Activated CD8-positive, alpha-beta memory T cell treated with anti-CD3 and anti-CD28 coated beads for 24 hours (primary cell): ENCODE data around the gene KBTBD6.
"Not testable (repeated sequence)": the region's sequence is repeated elsewhere in the genome, so short reads cannot be mapped to it uniquely, and the experiment has no call there.

Experiments
- DNase-seq: peaks from one replicate; pipeline ENCODE4 v3.0.0-alpha.2; 2020

Gene KBTBD6, protein sequence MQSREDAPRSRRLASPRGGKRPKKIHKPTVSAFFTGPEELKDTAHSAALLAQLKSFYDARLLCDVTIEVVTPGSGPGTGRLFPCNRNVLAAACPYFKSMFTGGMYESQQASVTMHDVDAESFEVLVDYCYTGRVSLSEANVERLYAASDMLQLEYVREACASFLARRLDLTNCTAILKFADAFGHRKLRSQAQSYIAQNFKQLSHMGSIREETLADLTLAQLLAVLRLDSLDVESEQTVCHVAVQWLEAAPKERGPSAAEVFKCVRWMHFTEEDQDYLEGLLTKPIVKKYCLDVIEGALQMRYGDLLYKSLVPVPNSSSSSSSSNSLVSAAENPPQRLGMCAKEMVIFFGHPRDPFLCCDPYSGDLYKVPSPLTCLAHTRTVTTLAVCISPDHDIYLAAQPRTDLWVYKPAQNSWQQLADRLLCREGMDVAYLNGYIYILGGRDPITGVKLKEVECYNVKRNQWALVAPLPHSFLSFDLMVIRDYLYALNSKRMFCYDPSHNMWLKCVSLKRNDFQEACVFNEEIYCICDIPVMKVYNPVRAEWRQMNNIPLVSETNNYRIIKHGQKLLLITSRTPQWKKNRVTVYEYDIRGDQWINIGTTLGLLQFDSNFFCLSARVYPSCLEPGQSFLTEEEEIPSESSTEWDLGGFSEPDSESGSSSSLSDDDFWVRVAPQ

DNA sequence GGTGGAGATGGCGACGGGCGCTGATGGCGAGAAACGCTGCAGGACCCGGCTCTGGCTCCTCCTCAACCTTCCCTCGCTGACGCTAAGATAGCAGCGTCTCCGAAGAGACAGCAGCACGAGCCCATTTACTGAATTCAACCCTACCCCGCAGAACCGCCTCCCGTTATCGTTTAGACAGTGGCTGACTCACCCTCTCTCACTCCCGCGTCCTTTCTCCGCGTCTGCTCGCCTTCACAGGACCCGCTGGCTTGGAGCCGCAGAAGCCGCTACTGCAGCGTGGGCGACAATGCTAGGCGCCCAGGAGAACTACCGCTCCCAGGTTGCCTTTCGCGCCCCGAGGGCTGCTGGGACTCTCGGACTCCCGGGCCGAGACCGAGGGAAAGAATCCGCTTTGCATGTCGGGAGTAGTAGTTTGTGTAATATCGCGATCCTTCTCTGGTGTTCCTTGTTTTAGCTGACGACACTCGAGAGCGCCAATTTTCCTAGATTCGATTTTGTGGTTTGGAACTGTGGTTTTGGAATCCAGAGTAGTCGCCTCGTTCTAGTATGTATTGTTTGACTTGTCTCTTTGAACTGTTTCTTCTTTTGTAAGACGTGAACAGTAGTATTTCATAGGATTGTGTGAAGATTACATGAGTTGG, at the start of gene KBTBD6:
Gene KBTBD6, minus strand, starts transcription at position 291 of the 641 bp plus-strand sequence. CDS start 291 bp downstream, outside the sequence.
- DNase-seq = peak; percentile 95

DNA sequence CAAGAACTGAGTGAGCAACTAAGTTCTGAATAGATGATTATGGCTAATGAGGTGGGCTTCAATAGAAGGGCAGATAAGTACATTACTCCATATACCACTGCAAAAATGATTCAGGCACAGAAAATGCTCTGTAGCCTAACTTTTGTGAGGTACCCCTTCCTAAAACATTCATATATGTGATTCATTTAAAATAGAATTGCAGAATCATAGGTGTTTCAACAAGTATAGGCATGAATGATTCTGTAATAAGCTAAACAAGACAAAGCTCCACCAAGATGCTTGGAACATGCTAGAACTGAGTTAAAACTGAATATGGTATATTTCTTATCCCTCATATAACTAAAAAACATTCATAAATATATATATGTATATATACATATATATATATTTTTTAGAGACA, 49.6 kb upstream of the KBTBD6 start:
- DNase-seq = no peak

DNA sequence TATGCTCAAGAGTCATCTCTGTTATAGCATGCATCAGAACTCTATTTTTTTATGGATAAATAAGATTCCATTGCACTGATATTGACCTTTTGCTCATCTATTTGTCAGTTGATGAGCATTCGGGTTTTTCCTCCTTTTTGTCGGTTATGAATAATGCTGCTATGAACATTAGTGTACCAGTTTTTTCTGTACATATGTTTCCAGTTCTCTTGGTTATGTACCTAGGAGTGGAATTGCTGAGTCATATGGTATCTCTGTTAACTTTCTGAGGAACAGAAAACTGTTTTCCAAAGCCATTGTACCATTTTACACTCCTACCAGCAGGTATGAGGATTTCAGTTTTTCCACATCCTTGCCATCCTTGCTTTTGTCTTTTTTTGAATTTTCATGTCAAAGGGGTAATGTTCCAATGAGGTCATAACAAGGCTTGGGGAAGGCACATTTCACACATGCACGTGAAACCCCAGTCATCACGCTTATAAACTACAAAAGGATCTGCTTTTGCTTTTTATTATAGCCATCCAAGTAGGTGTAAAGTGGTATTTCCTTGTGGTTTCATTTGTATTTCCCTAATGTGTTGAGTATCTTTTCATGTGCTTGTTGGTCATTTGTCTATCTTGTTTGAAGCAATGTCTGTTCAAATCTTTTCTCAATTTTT, 47.1 kb upstream of the KBTBD6 start:
- DNase-seq = no peak

DNA sequence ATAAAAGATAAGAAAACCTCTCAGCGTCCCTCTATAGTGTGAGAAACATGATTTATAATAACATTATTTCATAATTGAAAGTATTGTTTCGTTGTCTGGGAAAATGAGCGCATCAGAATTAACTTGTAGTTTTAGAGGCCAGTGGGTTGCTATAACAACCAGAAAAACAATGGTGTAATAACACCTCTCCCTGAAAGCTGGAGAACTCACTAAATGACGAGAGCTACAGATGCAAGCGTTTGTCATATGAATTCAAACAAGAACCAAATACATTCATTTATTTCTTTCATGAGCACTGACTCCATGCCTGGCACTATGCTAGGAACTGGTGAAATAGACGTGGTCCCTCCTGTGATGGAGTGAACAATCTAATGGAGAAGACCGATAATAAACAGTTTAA, 45.4 kb upstream of the KBTBD6 start:
- no peak for DNase-seq

DNA sequence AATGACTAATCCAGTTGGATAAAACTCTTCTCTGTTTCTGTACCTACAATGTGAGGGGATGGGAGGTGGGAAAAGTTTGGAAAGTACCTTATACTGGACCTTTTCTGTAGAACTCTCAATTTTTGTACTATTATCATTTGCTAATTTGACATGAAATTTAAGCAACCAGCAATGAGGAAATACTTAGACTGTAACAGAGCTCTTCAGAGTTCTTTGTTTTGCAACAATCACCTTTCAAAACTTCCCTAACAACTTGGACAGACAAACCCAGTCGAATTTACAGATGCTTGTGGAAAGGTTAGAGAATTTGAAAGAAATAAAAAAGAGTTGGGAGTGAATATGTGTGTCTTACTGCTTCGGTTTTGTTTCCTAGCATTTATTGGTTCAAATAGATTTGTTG, 45.0 kb upstream of the KBTBD6 start:
- no peak for DNase-seq

DNA sequence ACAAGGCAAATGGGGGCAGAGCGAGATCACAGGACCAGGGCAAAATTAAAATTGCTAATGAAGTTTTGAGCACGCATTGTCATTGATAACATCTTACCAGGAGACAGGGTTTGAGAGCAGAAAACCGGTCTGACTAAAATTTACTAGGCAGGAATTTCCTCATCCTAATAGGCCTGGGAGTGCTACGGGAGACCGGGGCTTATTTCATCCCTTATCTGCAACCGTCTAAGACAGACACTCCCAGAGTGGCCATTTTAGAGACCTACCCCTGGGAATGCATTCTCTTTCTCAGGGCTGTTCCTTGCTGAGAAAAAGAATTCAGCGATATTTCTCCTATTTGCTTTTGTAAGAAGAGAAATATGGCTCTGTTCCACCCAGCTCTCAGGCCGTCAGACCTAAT, 43.0 kb upstream of the KBTBD6 start:
- not testable (repeated sequence) for DNase-seq

DNA sequence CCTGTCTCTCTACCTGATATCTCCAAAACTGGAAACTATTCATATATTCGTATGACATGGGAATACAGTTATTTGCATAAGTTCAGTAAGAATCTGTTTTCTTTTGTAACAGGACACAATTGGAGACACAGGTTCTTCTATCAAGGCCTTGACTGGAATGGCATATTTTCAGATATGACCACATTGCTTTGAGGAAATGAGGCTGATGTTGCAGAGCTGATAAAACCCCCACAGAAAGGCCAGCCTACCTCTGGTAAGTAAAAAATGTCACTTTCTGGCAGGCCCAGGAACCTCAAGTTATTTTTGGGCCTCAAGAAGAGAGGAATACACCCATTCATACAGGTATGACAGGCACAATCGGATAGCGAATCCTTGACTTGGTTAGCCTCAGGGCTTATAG, 29.5 kb upstream of the KBTBD6 start:
- DNase-seq = no peak

DNA sequence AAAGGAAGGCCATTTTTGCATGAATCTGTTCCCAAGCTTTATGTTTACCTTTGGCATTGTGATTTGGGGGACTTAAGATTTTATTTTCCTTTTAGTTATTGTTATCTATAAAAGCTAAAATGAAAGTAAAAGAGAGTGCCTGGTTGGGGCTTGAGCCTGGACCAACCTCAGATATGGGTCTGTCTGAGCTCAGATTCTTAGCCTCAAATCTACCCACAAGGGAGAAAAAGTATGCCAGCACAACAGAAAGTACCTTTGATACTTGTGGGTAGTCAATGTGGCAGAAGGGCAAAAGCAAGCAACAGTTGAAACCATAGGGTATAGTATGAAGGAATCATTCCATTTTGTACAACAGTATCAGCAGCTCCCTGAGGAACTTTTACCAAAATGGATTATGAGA, 26.6 kb upstream of the KBTBD6 start:
- DNase-seq = no peak

DNA sequence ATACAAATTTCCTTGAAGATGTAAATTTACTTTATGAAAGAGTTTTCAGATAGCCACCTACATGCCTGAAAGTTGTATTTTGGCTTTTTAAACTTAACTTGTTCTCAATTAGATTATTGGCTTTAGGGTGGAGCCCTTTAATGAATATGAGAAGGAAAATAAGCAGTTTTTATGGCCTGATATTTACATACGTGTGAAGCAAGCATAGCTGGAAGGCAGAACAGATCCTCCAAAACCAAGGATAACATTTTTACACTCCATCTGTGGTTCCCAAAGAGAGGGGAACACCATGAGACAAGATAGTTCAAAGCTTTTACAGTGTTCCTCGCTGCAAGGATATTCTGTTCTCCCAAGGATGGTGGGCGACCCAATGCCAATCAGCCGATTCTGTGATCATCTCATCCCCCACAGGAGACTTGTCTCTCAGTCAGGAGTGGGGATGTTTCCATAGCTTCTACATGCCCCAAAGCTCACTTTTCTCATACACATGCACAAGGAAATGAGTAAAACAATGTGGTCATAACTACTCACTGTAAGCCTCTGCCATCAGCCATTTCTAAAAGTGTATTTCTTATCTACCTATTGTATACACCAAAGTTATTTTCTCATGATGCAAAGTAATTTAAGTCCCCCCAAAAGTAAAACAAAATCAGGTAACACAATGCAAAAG, 24.6 kb upstream of the KBTBD6 start:
- DNase-seq = no peak

DNA sequence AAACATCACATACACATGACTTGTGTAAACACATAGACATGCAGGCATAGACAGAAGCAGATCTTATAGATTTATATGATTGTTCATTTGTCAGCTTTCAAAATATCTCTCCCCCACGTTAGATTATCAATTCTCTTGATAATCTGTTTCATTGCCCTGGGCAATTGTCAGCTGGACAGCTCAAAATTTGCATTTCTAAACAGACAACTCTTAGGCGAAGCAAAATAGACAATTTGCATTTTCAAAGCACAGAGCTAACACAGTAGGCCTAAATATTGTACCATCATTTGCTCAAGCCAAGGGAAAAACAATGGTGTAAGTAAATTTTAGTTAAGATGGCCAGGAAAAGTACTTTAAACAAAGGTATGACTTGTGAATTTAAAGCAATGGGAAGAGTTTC, 24.0 kb upstream of the KBTBD6 start:
- DNase-seq = no peak

DNA sequence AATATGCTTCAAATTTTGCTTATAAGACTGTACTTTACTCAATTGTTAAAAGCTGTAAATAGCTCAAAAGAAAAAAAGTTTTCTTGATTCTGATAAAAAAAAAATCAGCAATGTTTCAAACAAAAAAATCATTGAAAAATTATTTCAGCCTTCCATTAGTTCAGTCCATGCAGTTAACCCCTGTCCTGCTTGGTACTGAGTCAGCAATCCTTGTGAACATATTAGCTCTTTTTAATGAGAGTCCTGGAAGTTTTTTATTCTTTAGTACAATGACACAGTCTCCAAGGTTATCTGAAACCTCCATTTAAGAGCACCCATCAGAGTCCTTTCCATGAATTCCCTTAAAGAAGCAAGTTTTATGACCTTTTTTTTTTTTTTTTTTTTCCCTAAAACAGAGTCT, 21.4 kb upstream of the KBTBD6 start:
- no peak for DNase-seq

DNA sequence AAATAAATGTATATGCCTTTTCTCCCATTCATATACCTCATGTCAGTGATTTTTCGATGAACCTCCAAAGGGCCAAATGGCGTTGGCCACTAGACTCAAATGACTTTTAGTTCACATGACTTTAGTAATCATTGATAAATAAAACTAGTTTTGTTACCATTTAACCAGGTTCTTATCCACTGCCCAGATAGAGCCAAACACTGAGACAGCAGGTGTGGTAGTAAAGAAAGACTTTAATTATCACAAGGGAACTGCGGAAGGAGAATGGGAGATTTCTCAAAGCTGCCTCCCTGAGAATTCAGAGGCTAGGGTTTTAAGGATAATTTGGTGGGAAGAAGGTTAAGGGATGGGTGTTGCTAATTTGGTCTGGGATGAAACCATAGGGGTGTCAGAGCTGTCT, 19.4 kb upstream of the KBTBD6 start:
- DNase-seq = no peak

DNA sequence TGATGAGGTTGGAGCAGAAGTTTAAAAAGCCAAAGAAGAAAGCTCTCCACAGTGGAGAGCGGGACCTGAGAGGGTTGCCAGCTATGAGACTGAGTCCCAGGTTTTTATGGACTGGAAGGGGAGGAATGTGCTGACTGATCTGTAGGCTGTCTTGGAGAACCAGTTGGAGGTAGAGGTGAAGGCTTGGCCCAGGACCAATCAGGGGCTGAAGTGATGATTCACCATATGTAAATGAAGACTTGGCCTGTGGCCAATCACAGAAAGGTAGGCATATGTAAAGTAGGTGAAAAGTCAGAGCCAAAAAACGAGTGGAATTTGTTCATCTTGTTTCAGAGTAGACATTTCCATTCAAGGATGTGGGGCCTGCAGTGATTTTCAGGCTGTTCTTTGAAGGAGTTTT, 17.5 kb upstream of the KBTBD6 start:
- DNase-seq = no peak

DNA sequence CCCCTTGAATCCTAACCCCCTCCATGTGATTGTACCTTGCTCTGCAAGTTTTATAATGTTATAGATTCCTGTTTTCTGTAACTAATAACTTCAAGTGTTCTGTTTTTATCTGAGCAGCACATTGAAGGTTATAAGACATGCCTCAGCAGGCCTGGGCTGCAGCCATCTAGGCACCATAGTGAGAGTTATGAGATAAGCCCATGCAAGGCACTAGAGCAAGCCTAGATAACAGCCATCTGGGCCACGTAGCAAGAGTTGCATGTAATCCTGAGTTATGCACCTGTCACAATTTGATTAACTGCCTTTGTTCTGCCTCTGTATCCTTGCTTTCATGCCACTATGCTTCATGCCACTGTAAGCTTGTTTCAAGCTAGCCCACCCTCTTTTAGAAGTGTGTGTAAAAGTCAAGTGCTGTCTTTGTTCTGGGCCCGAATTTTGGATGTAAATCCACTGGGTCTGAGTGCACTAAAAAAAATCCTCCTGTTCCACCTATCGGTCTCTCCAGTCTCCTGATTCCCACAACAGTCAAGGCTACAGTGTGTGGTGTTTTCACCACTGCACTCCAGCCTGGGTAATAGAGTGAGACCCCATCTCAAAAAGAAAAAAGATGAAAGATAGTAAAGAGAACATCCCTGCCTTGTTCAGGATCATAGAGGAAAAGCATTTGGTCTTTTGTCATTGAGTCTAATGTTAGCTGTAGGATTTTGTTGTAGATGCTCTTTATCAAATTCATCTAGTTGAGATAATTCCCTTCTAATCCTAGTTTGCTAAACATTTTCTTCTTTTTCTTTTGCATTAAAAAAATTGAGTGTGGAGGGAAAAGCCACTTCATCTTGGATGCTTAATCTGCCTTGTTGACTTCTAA, 16.0 kb upstream of the KBTBD6 start:
- no peak for DNase-seq

DNA sequence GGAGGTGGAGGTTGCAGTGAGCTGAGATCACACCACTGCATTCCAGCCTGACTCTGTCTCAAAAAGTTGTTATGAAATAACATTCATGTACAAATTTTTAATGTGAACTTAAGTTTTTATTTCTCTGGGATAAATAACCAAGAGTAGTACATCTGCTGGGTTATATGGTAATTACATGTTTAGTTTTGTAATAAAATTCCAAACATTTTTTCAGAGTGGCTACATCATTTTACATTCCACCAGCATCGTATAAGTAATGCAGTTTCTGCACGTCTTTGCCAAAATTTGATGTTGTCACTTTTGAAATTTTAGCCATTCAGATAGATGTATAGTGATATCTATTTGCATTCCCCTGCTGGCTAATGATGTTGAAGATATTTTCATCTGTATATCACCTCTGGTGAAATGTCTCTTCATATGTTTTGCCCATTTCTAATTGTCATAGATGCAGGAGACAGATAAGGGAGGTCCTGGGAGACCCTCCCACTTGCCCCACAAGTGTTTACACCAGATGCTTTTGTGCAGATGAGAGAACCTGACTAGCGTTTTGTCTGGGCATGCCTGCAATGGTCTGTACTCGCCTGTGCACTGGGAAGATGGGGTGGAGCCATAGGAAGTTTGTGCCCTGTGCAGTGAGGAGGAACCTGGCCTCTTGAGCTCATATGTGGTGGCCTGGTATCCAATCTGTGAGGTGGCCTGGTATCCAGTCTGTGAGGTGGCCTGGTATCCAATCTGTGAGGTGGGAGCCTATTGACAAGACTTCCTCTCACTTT, 12.7 kb upstream of the KBTBD6 start:
- no peak for DNase-seq

DNA sequence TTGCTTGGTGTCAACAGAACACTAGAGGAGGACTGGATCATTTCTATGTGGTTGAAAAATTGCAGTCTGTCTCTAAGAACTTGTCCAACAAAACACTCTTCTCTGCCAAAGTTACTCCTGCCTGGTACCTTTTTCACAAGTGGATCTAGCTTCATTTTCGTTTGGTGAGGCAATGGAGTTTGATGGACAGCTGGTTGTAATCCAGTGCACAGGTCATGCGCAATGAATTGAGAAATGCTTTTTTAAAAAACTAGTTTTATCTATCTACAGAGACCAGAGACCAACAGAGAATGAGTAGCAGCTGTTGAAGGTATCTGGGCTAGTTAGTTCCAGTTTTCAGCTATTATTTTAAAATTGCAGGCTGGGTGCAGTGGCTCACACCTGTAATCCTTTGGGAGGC, 12.0 kb upstream of the KBTBD6 start:
- DNase-seq = no peak

DNA sequence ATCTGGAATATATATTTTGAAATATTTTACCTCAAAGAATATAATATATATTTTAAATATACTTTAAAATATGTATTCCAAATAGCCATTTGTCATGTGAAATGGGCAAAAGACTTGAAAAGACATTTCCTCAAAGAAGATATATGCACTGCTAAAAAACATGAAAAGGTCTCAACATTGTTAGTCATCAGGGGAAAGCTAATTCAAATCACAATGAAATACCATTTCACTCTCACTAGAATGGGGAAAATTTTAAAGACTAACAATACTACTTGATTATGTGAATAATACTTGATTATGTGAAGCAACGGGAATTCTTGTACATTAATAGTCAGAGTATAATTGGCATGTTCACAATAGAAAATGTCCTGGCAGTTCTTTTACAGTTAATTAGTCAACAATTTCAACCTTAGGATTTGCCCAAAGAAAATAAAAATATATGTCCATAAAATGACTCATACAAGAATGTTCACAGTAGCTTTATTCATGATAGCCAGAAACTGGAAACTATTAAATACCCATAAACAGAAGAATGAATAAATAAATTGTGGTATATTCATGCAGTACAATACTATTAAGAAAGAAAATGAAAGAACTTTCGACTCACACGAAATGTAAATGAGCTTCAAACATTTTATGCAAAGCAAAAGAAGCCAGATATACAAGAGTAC, 6.8 kb upstream of the KBTBD6 start:
- no peak for DNase-seq

DNA sequence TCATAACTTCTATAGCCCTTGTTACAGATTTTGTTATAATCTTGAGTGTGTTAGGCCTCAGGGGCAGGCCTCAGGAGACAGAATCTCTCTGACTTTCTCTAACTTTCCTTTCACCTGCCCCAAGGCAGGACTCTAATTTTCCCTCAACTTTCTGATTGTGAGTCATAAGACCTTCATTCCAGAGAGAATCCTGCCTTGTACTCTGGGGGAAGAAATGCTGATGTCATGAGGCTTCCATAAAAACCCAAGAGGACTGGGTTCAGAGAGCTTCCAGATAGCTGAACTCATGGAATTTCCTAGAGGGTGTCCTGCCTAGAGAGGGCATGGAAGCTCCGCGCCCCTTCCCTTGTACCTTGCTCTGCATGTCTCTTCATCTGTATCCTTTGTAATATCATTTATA, 5.3 kb upstream of the KBTBD6 start:
- DNase-seq = no peak

DNA sequence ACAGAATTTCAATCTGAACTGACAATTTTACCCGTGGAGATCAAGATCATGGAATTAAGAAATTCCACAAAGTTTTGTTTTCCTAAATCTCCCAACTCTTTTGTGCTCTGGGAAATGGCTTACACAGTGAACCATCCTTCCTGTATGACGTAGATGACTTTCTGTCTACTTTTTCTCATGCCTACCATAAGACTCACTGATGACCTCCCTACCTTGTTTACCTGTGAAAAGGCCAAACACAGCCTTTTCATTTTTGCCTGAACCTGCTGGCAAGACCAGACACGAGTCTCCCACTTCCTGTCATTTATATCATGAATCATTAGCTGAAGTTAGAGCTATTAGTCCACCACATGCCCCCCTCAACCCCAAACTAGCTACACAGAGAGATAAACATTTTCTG, 4.6 kb upstream of the KBTBD6 start:
- no peak for DNase-seq

DNA sequence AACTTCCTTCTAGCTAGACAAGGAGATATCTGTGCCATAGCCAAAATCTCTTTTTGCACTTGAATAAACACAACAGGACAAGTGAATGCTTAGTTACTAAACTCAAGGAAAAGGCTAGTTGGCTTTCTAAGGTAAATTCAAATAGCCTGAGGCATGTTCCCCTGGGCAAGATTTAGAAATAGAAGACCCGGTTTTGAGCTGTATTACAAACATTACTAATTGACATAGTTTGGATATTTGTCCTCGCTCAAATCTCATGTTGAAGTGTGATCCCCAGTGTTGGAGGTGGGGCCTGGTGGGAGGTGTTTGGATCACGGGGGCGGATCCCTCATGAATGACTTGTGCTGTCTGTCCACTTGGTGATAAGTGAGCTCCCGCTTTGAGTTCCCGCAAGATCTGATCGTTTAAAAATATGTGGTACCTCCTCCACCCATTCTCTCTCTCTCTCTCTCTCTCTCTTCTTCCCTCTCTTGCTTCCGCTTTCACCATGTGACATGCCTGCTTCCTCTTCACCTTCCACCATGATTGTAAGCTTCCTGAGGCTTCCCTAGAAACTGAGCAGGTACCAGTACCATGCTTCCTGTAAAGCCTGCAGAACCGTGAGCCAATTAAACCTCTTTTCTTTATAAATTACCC, 3.9 kb upstream of the KBTBD6 start:
- no peak for DNase-seq
